Neural cell (in vitro differentiated cells): ENCODE measurements around the gene ADGRL3. TPM values are rescaled to one million over a fixed set of nuclear protein-coding genes. Genes with fewer than 3 reads are reported as not detected.

Source experiments
- H2AFZ ChIP-seq: fragments of 200-600, 300-800 bp; sonication (generic), shearing (Covaris generic); 2 replicates; pipeline ENCODE4 v1.6.0; 2014; ENCODE audit warnings: low read depth, mild to moderate bottlenecking, antibody characterized with exemption, low read length, moderate library complexity
- H3F3A ChIP-seq: fragments of 200-600 bp; shearing (Covaris generic); 2 replicates; pipeline ENCODE4 v1.6.1; 2016; ENCODE audit warnings: mild to moderate bottlenecking, moderate library complexity, mixed read lengths, antibody characterized with exemption, low read length; ENCODE audit not compliant: insufficient read depth, poor library complexity, severe bottlenecking
- H3K27ac ChIP-seq: fragments of 200-600, 300-800 bp; sonication (generic), shearing (Covaris generic); 2 replicates; pipeline ENCODE4 v1.5.1; 2014; ENCODE audit warnings: mild to moderate bottlenecking, low read length, moderate library complexity
- H3K27me3 ChIP-seq: fragments of 300-800, 200-600 bp; sonication (generic), shearing (Covaris generic); 2 replicates; pipeline ENCODE4 v1.6.0; 2014; ENCODE audit warnings: mild to moderate bottlenecking, low read depth, low read length, moderate library complexity; ENCODE audit not compliant: insufficient read depth
- H3K36me3 ChIP-seq: fragments of 300-800, 200-600 bp; sonication (generic), shearing (Covaris generic); 2 replicates; pipeline ENCODE4 v1.5.1; 2014; ENCODE audit warnings: mild to moderate bottlenecking, antibody characterized with exemption, low read length, moderate library complexity; ENCODE audit not compliant: insufficient read depth
- H3K4me2 ChIP-seq: fragments of 300-800, 200-600 bp; sonication (generic), shearing (Covaris generic); 2 replicates; pipeline ENCODE4 v1.6.0; 2014; ENCODE audit warnings: mild to moderate bottlenecking, low read length
- H3K4me3 ChIP-seq: fragments of 300-800, 200-600 bp; sonication (generic), shearing (Covaris generic); 2 replicates; pipeline ENCODE4 v1.5.1; 2014; ENCODE audit warnings: mild to moderate bottlenecking, low read length, moderate library complexity
- H3K79me2 ChIP-seq: fragments of 200-600 bp; shearing (Covaris generic); replicated peaks from 2 replicates; pipeline ENCODE4 v1.6.0; 2014; ENCODE audit warnings: mild to moderate bottlenecking, low read length, moderate library complexity; ENCODE audit not compliant: insufficient read depth
- H3K9ac ChIP-seq: fragments of 300-800, 200-600 bp; sonication (generic), shearing (Covaris generic); 2 replicates; pipeline ENCODE4 v1.6.1; 2016; ENCODE audit warnings: mild to moderate bottlenecking, low read length, mixed read lengths
- H3K9me2 ChIP-seq: fragments of 200-600 bp; shearing (Covaris generic); 2 replicates; pipeline ENCODE4 v1.6.1; 2016; ENCODE audit warnings: mild to moderate bottlenecking, low read length, mixed read lengths; ENCODE audit not compliant: insufficient read depth
- H3K9me3 ChIP-seq: fragments of 200-600, 300-800 bp; sonication (generic), shearing (Covaris generic); 2 replicates; pipeline ENCODE4 v1.6.1; 2016; ENCODE audit warnings: mild to moderate bottlenecking, mixed run types, low read length, moderate library complexity, mixed read lengths
- H4K20me1 ChIP-seq: fragments of 200-600 bp; shearing (Covaris generic); 2 replicates; pipeline ENCODE4 v1.6.1; 2016; ENCODE audit warnings: mild to moderate bottlenecking, mixed run types; ENCODE audit not compliant: insufficient read depth
- EP300 ChIP-seq: fragments of 450-650 bp; conservative IDR thresholded peaks from 2 replicates; pipeline ENCODE4 v1.6.1; 2014; ENCODE audit warnings: antibody characterized with exemption, mild to moderate bottlenecking, moderate library complexity; ENCODE audit not compliant: poor library complexity, severe bottlenecking
- EZH2 ChIP-seq: fragments of 200-600, 300-800 bp; shearing (Covaris generic), sonication (generic); IDR thresholded peaks from 2 replicates; pipeline ENCODE4 v1.6.1; 2014; ENCODE audit warnings: antibody characterized with exemption, low read length, borderline replicate concordance, mild to moderate bottlenecking; ENCODE audit not compliant: insufficient read depth, poor library complexity, severe bottlenecking
- MXI1 ChIP-seq: fragments of 450-650 bp; conservative IDR thresholded peaks from 2 replicates; pipeline ENCODE4 v1.6.1; 2014; ENCODE audit warnings: antibody characterized with exemption, mild to moderate bottlenecking; ENCODE audit not compliant: poor library complexity, severe bottlenecking
- POLR2AphosphoS5 ChIP-seq: IDR thresholded peaks from 2 replicates; pipeline ENCODE4 v1.6.1; 2012
- RAD21 ChIP-seq: fragments of 450-650 bp; conservative IDR thresholded peaks from 2 replicates; pipeline ENCODE4 v1.6.1; 2014; ENCODE audit warnings: antibody characterized with exemption, mild to moderate bottlenecking, moderate library complexity
- SMC3 ChIP-seq: fragments of 450-650 bp; conservative IDR thresholded peaks from 2 replicates; pipeline ENCODE4 v1.6.1; 2014; ENCODE audit warnings: antibody characterized with exemption, mild to moderate bottlenecking, moderate library complexity; ENCODE audit not compliant: poor library complexity
- TAF1 ChIP-seq: IDR thresholded peaks from 2 replicates; pipeline ENCODE4 v1.6.1; 2012; ENCODE audit warnings: low read depth
- polyA plus RNA-seq: library from polyadenylated mRNA; depleted of rRNA; stranded (reverse); fragments of >200 nt; gene quantifications from 2 replicates; pipeline ENCODE4 v1.2.3, GENCODE V29; 2014
- TF ChIP-seq, protein P1 (sequence below): fragments of 450-650 bp; IDR thresholded peaks from 2 replicates; pipeline ENCODE4 v1.5.1; 2014; ENCODE audit warnings: antibody characterized with exemption, mild to moderate bottlenecking, moderate library complexity; ENCODE audit not compliant: poor library complexity, severe bottlenecking
- TF ChIP-seq, protein P2 (sequence below): IDR thresholded peaks from 2 replicates; pipeline ENCODE4 v1.6.1; 2012; ENCODE audit warnings: borderline replicate concordance

Gene ADGRL3
- polyA plus RNA-seq, 1 donor from 2014 or later = 99.4 TPM

DNA sequence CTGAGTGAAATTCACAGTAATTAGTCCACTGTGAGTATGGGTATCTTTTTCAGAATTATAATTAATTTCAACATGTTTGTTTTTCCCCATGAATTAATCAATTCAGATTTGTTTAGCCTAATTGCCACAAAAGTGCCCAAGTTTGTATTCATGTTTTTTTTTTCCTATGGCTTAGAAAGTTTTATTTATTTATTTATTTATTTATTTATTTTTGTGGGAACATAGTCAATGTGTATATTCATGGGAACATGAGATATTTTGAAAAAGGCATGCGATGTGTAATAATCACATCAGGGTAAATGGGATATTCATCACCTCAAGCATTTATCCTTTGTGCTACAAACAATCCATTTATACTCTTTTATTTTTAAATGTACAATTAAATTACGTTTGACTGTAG lies 475.3 kb downstream of the ADGRL3 start:
- Histone ChIP-seq H3F3A (no peaks in the 10 kb centered on the region), H3K4me2 (no peak overlapping the region), H3K27ac (no peak overlapping the region), H3K79me2 (no peaks in the 10 kb centered on the region), H3K9ac (no peak overlapping the region), H3K9me3 (no peaks in the 10 kb centered on the region), H3K27me3 (no peaks in the 10 kb centered on the region), H3K9me2 (no peaks in the 10 kb centered on the region), H3K4me3 (no peak overlapping the region), H3K36me3 (no peaks in the 10 kb centered on the region), H2AFZ (no peak overlapping the region), H4K20me1 (no peaks in the 10 kb centered on the region)
- TF ChIP-seq MXI1 = no peak
- TF ChIP-seq TAF1 = no peak
- no peak for TF ChIP-seq EP300
- TF ChIP-seq, protein P1, sequence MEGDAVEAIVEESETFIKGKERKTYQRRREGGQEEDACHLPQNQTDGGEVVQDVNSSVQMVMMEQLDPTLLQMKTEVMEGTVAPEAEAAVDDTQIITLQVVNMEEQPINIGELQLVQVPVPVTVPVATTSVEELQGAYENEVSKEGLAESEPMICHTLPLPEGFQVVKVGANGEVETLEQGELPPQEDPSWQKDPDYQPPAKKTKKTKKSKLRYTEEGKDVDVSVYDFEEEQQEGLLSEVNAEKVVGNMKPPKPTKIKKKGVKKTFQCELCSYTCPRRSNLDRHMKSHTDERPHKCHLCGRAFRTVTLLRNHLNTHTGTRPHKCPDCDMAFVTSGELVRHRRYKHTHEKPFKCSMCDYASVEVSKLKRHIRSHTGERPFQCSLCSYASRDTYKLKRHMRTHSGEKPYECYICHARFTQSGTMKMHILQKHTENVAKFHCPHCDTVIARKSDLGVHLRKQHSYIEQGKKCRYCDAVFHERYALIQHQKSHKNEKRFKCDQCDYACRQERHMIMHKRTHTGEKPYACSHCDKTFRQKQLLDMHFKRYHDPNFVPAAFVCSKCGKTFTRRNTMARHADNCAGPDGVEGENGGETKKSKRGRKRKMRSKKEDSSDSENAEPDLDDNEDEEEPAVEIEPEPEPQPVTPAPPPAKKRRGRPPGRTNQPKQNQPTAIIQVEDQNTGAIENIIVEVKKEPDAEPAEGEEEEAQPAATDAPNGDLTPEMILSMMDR = no peak
- TF ChIP-seq, protein P2, sequence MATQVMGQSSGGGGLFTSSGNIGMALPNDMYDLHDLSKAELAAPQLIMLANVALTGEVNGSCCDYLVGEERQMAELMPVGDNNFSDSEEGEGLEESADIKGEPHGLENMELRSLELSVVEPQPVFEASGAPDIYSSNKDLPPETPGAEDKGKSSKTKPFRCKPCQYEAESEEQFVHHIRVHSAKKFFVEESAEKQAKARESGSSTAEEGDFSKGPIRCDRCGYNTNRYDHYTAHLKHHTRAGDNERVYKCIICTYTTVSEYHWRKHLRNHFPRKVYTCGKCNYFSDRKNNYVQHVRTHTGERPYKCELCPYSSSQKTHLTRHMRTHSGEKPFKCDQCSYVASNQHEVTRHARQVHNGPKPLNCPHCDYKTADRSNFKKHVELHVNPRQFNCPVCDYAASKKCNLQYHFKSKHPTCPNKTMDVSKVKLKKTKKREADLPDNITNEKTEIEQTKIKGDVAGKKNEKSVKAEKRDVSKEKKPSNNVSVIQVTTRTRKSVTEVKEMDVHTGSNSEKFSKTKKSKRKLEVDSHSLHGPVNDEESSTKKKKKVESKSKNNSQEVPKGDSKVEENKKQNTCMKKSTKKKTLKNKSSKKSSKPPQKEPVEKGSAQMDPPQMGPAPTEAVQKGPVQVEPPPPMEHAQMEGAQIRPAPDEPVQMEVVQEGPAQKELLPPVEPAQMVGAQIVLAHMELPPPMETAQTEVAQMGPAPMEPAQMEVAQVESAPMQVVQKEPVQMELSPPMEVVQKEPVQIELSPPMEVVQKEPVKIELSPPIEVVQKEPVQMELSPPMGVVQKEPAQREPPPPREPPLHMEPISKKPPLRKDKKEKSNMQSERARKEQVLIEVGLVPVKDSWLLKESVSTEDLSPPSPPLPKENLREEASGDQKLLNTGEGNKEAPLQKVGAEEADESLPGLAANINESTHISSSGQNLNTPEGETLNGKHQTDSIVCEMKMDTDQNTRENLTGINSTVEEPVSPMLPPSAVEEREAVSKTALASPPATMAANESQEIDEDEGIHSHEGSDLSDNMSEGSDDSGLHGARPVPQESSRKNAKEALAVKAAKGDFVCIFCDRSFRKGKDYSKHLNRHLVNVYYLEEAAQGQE = no peak
- no peak for TF ChIP-seq SMC3
- TF ChIP-seq EZH2 = no peak
- TF ChIP-seq RAD21 = no peak
- no peak for TF ChIP-seq POLR2AphosphoS5

DNA sequence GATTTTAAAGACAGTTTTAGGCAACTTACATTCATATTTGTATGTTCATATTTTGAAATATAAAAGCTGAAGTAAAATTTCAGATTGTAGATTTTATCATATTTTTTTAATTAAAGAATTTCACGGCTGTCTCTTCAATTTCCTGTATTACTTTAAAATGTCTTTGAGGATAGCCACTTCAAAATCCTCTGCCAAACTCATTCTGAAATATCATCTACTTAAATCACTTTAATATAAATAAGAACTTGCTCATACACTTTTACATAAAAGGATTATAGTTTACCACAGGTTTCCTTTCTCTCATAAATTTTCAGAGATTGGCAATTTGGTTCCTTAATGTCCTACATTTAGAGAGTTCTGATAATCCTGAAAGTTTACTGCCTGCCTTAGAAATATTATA lies 478.2 kb downstream of the ADGRL3 start:
- no peaks in the 10 kb centered on the region for H3K27me3 ChIP-seq

More for the DNA sequence above, 478.2 kb downstream of the ADGRL3 start:
- Histone ChIP-seq H3F3A (no peaks in the 10 kb centered on the region), H3K27ac (no peak overlapping the region), H2AFZ (no peak overlapping the region), H3K9ac (no peak overlapping the region), H3K36me3 (no peaks in the 10 kb centered on the region), H3K9me2 (no peaks in the 10 kb centered on the region), H3K79me2 (no peaks in the 10 kb centered on the region), H3K4me2 (no peak overlapping the region), H4K20me1 (no peaks in the 10 kb centered on the region), H3K9me3 (no peaks in the 10 kb centered on the region), H3K4me3 (no peak overlapping the region)
- TF ChIP-seq SMC3 (no peak), TAF1 (no peak), POLR2AphosphoS5 (no peak)
- TF ChIP-seq, protein P1 = no peak
